Measurements from ENCODE around the gene ADAMTS9. TPM values are rescaled to one million over a fixed set of nuclear protein-coding genes. Genes with fewer than 3 reads are reported as not detected.

The ADAMTS9 gene
- total RNA-seq, 1 experiment from 2014 or later = 1.2 TPM

DNA sequence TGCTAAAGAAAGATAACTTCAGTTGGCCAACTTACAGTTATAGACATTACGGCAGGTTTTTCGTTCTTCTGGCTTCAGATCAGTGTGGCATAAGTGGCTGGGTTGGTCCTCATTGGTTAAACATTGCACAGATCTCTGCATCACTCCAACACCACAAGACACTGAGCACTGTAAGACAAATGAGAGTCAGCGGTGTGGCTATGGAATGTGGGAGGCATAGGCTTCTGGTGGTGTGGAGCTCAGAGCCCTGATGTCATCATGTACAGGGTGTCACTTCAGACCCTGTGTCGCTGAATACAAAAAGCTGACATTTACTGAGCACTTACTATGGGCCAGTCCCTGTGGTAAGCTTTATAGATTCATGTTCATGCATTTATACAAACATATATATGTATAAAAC, 146.0 kb downstream of the ADAMTS9 start:
- no peaks in the 10 kb centered on the region for H3K79me2 ChIP-seq (ENCODE audit: low read depth)
- no peak overlapping the region for H3K4me2 ChIP-seq
- no peaks in the 10 kb centered on the region for H3K36me3 ChIP-seq (ENCODE audit: low read depth)
- intact Hi-C loops (cut with micrococcal nuclease; ENCODE audit: unreplicated experiment) = no loop called here
- no peak overlapping the region for H3K4me3 ChIP-seq
- H3K27me3 ChIP-seq (ENCODE audit: insufficient read depth, low read depth) = no peaks in the 10 kb centered on the region
- H3K9me2 ChIP-seq (ENCODE audit: insufficient read depth) = no peaks in the 10 kb centered on the region
- CTCF ChIA-PET = no interaction called here
- no peaks in the 10 kb centered on the region for H3F3A ChIP-seq (ENCODE audit: insufficient read depth, low read depth)
- H4K20me1 ChIP-seq (ENCODE audit: insufficient read depth) = no peaks in the 10 kb centered on the region
- BruUV-seq (replicated peaks) = no TSS peak
- no peaks in the 10 kb centered on the region for H3K9me3 ChIP-seq (ENCODE audit: insufficient read depth, low read depth)
- no peak for DNase-seq
- H2AFZ ChIP-seq = no peak overlapping the region
- POLR2A ChIA-PET (ENCODE audit: unreplicated experiment) = interaction anchor here (0.5 kb wide), 1 partner anchor 604 kb away, joined by 3 read pairs; no protein-coding TSS in a partner anchor
- H3K27ac ChIP-seq = no peak overlapping the region
- H3K4me1 ChIP-seq (replicated peaks; ENCODE audit: insufficient read depth) = no peaks in the 10 kb centered on the region
- TF ChIP-seq, protein P1, sequence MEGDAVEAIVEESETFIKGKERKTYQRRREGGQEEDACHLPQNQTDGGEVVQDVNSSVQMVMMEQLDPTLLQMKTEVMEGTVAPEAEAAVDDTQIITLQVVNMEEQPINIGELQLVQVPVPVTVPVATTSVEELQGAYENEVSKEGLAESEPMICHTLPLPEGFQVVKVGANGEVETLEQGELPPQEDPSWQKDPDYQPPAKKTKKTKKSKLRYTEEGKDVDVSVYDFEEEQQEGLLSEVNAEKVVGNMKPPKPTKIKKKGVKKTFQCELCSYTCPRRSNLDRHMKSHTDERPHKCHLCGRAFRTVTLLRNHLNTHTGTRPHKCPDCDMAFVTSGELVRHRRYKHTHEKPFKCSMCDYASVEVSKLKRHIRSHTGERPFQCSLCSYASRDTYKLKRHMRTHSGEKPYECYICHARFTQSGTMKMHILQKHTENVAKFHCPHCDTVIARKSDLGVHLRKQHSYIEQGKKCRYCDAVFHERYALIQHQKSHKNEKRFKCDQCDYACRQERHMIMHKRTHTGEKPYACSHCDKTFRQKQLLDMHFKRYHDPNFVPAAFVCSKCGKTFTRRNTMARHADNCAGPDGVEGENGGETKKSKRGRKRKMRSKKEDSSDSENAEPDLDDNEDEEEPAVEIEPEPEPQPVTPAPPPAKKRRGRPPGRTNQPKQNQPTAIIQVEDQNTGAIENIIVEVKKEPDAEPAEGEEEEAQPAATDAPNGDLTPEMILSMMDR (conservative IDR thresholded peaks at IDR 0.05) = no peak
- TF ChIP-seq EZH2 (IDR thresholded peaks at IDR 0.05; ENCODE audit: low read depth) = no peak

DNA sequence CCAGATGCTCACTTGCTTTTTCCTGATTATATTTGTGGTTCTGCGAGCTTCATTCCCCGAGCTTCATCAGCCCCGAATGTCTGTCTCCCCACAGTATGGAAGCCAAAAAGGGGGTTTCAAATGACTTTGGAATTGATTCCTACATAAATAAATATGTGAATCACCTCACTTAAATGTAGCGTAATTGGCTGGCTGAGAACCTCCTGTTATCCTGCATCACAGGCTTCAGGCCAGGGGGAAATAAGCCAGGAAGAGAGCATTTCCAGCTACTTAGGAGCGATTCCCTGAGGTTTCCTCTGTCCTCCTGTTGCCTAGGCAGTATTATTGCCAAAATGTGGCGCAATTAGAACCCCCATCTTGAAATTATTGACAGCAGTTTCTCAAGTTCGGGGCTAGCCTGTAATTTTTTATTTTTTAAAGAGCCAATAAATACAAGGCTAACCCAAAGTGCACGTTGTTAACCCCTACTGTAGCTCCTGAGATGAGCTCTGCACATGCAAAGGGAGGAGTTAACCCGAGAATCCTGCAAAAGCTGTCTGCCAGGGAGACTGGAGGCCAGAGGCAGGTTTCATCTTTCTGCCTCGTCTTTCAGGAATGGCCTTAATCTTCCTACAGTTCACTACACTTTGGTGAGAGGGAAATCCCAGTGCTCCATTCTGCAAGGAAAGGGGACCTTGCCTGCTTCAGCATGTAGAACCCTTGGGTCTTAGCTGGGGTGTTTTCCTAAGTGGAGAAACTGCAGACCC, 148.2 kb downstream of the ADAMTS9 start:
- DNase-seq = no peak
- Histone ChIP-seq H4K20me1 (ENCODE audit: insufficient read depth) (no peaks in the 10 kb centered on the region), H3K4me2 (no peak overlapping the region), H3K9me3 (ENCODE audit: insufficient read depth, low read depth) (no peaks in the 10 kb centered on the region), H3K79me2 (ENCODE audit: low read depth) (no peaks in the 10 kb centered on the region), H3K36me3 (ENCODE audit: low read depth) (no peaks in the 10 kb centered on the region), H3K27ac (no peak overlapping the region), H3K9me2 (ENCODE audit: insufficient read depth) (no peaks in the 10 kb centered on the region), H3K4me3 (no peak overlapping the region), H3K4me1 (replicated peaks; ENCODE audit: insufficient read depth) (no peaks in the 10 kb centered on the region), H2AFZ (no peak overlapping the region), H3K27me3 (ENCODE audit: insufficient read depth, low read depth) (no peaks in the 10 kb centered on the region), H3F3A (ENCODE audit: insufficient read depth, low read depth) (no peaks in the 10 kb centered on the region)
- ChIA-PET CTCF (no interaction called here), POLR2A (ENCODE audit: unreplicated experiment) (interaction anchor here (0.6 kb wide), 1 partner anchor 115 kb away, joined by 4 read pairs; no protein-coding TSS in a partner anchor)
- TF ChIP-seq EZH2 (IDR thresholded peaks at IDR 0.05; ENCODE audit: low read depth) = no peak
- TF ChIP-seq, protein P1 (conservative IDR thresholded peaks at IDR 0.05) = no peak
- intact Hi-C loops (cut with micrococcal nuclease; ENCODE audit: unreplicated experiment) = loop anchor here (10.0 kb wide), 3 partner anchors 815 to 1195 kb away; no protein-coding TSS in a partner anchor
- no TSS peak for BruUV-seq (replicated peaks)

DNA sequence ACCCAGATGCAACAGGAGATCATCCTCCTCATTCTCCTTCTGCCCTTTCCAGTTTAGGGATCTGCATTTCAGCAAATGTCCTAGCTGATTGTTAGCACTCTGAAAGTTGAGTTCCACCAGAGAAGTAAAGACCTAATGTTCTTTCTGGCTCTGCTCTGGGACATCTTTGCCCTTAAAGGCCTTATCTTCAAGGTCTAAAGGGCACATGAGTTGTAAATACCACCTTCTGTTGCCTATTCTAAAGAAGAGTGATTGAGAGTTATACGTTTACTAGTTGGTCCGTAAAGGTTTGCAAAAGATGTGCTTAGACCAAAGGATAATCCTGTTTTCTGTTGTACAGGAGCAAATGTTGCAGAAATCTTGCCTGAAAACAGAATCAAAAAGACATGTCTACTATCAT, 151.6 kb downstream of the ADAMTS9 start:
- BruUV-seq (replicated peaks) = no TSS peak
- intact Hi-C loops (cut with micrococcal nuclease; ENCODE audit: unreplicated experiment) = loop anchor here (10.0 kb wide), 3 partner anchors 819 to 1199 kb away; no protein-coding TSS in a partner anchor

More for the DNA sequence above, 151.6 kb downstream of the ADAMTS9 start:
- DNase-seq = no peak
- H3K4me1 ChIP-seq (replicated peaks; ENCODE audit: insufficient read depth) = no peaks in the 10 kb centered on the region
- no peak overlapping the region for H3K4me3 ChIP-seq
- H2AFZ ChIP-seq = no peak overlapping the region
- H3K4me2 ChIP-seq = no peak overlapping the region
- no peaks in the 10 kb centered on the region for H3K9me2 ChIP-seq (ENCODE audit: insufficient read depth)
- no peaks in the 10 kb centered on the region for H3F3A ChIP-seq (ENCODE audit: insufficient read depth, low read depth)
- no peaks in the 10 kb centered on the region for H3K27me3 ChIP-seq (ENCODE audit: insufficient read depth, low read depth)
- TF ChIP-seq, protein P1 (conservative IDR thresholded peaks at IDR 0.05) = no peak
- TF ChIP-seq EZH2 (IDR thresholded peaks at IDR 0.05; ENCODE audit: low read depth) = no peak
- ChIA-PET POLR2A (ENCODE audit: unreplicated experiment) (no interaction called here), CTCF (no interaction called here)
- H3K27ac ChIP-seq = no peak overlapping the region
- H3K79me2 ChIP-seq (ENCODE audit: low read depth) = no peaks in the 10 kb centered on the region
- H3K9me3 ChIP-seq (ENCODE audit: insufficient read depth, low read depth) = no peaks in the 10 kb centered on the region
- no peaks in the 10 kb centered on the region for H4K20me1 ChIP-seq (ENCODE audit: insufficient read depth)
- H3K36me3 ChIP-seq (ENCODE audit: low read depth) = no peaks in the 10 kb centered on the region

Measured in PC-9 (cell line).